ENCODE measurements around the gene RPLP1. TPM values are rescaled to one million over a fixed set of nuclear protein-coding genes. Genes with fewer than 3 reads are reported as not detected.

Gene RPLP1
- polyA plus RNA-seq, 1 donor (not counting 4 experiments of a cell fraction or from before 2014, with no cell fraction given), result 755 TPM

DNA sequence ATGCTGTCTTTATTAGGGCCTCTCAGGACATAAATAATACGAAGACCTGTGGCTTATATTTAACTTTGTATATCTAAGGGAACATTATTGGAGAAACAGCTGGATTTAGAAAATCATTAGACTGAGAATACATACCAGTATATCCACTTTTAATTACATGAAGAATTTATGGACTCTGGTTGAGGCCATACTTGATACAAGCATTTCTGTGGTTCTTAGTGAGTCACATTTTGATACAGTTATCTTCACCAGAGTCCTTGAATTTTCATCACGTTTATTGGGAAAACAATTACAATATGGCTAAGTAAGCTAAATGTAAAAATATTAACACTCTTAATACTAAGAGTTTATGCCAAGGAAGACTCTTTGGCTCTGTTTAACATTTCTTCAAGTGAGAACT, 28.6 kb upstream of the RPLP1 start:
- no peaks in the 10 kb centered on the region for H4K20me1 ChIP-seq (ENCODE audit: control insufficient read depth, extremely low read depth, insufficient read depth, low read length)
- TF ChIP-seq, protein P1, sequence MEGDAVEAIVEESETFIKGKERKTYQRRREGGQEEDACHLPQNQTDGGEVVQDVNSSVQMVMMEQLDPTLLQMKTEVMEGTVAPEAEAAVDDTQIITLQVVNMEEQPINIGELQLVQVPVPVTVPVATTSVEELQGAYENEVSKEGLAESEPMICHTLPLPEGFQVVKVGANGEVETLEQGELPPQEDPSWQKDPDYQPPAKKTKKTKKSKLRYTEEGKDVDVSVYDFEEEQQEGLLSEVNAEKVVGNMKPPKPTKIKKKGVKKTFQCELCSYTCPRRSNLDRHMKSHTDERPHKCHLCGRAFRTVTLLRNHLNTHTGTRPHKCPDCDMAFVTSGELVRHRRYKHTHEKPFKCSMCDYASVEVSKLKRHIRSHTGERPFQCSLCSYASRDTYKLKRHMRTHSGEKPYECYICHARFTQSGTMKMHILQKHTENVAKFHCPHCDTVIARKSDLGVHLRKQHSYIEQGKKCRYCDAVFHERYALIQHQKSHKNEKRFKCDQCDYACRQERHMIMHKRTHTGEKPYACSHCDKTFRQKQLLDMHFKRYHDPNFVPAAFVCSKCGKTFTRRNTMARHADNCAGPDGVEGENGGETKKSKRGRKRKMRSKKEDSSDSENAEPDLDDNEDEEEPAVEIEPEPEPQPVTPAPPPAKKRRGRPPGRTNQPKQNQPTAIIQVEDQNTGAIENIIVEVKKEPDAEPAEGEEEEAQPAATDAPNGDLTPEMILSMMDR (optimal IDR thresholded peaks at IDR 0.05 in 1 of 3, IDR thresholded peaks at IDR 0.05 in 1 of 3, conservative IDR thresholded peaks at IDR 0.05 in 1 of 3; ENCODE audit: extremely low read depth in 1 of 3, insufficient read depth in 2 of 3, low read length in 3 of 3), result no peak
- TF ChIP-seq EZH2 (IDR thresholded peaks at IDR 0.05; ENCODE audit: low read length), result no peak
- peaks cover 21% of the 10 kb centered on the region for H3K4me1 ChIP-seq (ENCODE audit: control insufficient read depth, extremely low read depth, insufficient read depth, low read length)
- FAIRE-seq (no peak), DNase-seq (ENCODE audit: low read depth, low spot score) (no peak)
- no peaks in the 10 kb centered on the region for H3K9me1 ChIP-seq (ENCODE audit: control insufficient read depth, extremely low read depth, insufficient read depth, low read length)
- H3K4me2 ChIP-seq (ENCODE audit: control insufficient read depth, extremely low read depth, insufficient read depth, low read depth, low read length), result no peak overlapping the region
- no peaks in the 10 kb centered on the region for H3K27me3 ChIP-seq (ENCODE audit: control insufficient read depth, extremely low read depth, insufficient read depth, low read length)
- dilution Hi-C loops (cut with MboI; ENCODE audit: extremely low pct_ligation_motif_present, low sequenced_read_pairs), result no loop called here
- H3K79me2 ChIP-seq (ENCODE audit: control insufficient read depth, insufficient read depth, low read length), result peaks cover 12% of the 10 kb centered on the region
- H3K36me3 ChIP-seq (ENCODE audit: control insufficient read depth in 2 of 2, extremely low read depth in 1 of 2, insufficient read depth in 2 of 2, low read length in 2 of 2), result peaks cover 0 to 22% of the 10 kb centered on the region in 2 experiments
- no peak overlapping the region for H3K4me3 ChIP-seq (ENCODE audit: control insufficient read depth in 2 of 3, extremely low read depth in 1 of 3, insufficient read depth in 2 of 3, low read depth in 1 of 3, low read length in 3 of 3)
- H2AFZ ChIP-seq (ENCODE audit: control insufficient read depth, low read length), result no peak overlapping the region
- H3K9ac ChIP-seq (ENCODE audit: control insufficient read depth, extremely low read depth, insufficient read depth, low read length), result no peak overlapping the region
- no peak overlapping the region for H3K27ac ChIP-seq (ENCODE audit: control insufficient read depth, insufficient read depth, low read length)
- no peaks in the 10 kb centered on the region for H3K9me3 ChIP-seq (ENCODE audit: control insufficient read depth, low read depth, low read length)

DNA sequence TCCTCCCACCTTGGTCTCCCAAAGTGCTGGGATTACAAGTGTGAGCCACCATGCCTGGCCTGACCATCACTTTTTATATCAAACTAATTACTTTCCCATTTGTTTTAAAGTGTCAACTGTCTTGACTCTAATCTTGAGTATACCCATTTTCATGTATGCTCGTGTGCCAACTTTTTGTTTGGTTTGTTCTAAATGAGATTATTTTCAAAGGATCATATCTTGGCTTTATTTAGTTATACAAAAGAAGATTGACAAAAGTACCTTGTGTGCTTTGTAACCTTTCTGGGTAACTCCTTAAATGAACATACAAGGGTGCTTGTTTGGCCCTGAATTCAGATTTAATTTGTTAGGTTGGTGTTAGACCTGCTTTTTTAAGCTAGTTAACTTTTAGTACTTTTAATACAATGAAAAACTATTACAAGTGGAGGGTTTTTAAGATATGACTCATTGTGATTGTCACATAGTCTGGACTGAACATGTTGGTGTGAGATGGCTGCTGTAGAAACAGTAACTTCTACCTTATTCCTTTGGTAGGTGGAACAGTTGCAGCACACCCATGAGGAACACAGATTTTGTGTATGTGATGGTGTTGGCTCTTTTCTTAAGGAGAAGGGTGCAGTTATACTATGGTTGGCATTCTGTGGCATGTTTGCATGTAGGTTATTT, 27.7 kb upstream of the RPLP1 start:
- Histone ChIP-seq H2AFZ (ENCODE audit: control insufficient read depth, low read length) (no peak overlapping the region), H3K36me3 (ENCODE audit: control insufficient read depth in 2 of 2, extremely low read depth in 1 of 2, insufficient read depth in 2 of 2, low read length in 2 of 2) (peaks cover 2 to 17% of the 10 kb centered on the region in 2 experiments), H3K27ac (ENCODE audit: control insufficient read depth, insufficient read depth, low read length) (no peak overlapping the region), H3K4me1 (ENCODE audit: control insufficient read depth, extremely low read depth, insufficient read depth, low read length) (peaks cover 21% of the 10 kb centered on the region), H4K20me1 (ENCODE audit: control insufficient read depth, extremely low read depth, insufficient read depth, low read length) (no peaks in the 10 kb centered on the region), H3K4me3 (ENCODE audit: control insufficient read depth in 2 of 3, extremely low read depth in 1 of 3, insufficient read depth in 2 of 3, low read depth in 1 of 3, low read length in 3 of 3) (no peak overlapping the region), H3K9me3 (ENCODE audit: control insufficient read depth, low read depth, low read length) (no peaks in the 10 kb centered on the region), H3K9ac (ENCODE audit: control insufficient read depth, extremely low read depth, insufficient read depth, low read length) (no peak overlapping the region), H3K79me2 (ENCODE audit: control insufficient read depth, insufficient read depth, low read length) (peaks cover 4% of the 10 kb centered on the region), H3K27me3 (ENCODE audit: control insufficient read depth, extremely low read depth, insufficient read depth, low read length) (no peaks in the 10 kb centered on the region), H3K9me1 (ENCODE audit: control insufficient read depth, extremely low read depth, insufficient read depth, low read length) (no peaks in the 10 kb centered on the region), H3K4me2 (ENCODE audit: control insufficient read depth, extremely low read depth, insufficient read depth, low read depth, low read length) (no peak overlapping the region)
- TF ChIP-seq, protein P1 (optimal IDR thresholded peaks at IDR 0.05 in 1 of 3, IDR thresholded peaks at IDR 0.05 in 1 of 3, conservative IDR thresholded peaks at IDR 0.05 in 1 of 3; ENCODE audit: extremely low read depth in 1 of 3, insufficient read depth in 2 of 3, low read length in 3 of 3), result no peak
- no peak for TF ChIP-seq EZH2 (IDR thresholded peaks at IDR 0.05; ENCODE audit: low read length)
- DNase-seq (ENCODE audit: low read depth, low spot score) (no peak), FAIRE-seq (peak; percentile 17)
- dilution Hi-C loops (cut with MboI; ENCODE audit: extremely low pct_ligation_motif_present, low sequenced_read_pairs), result no loop called here
